Astrocyte (in vitro differentiated cells and primary cell): ENCODE measurements around the gene NLGN4Y.

Experiments
- EZH2 ChIP-seq: IDR thresholded peaks from 2 replicates; pipeline ENCODE4 v1.6.1; 2012; ENCODE audit warnings: mild to moderate bottlenecking, low read length, inconsistent platforms; ENCODE audit not compliant: insufficient read depth
- TF ChIP-seq, protein P1 (sequence below): IDR thresholded peaks from 2 replicates; pipeline ENCODE4 v1.5.1; 2011; ENCODE audit warnings: low read depth, mild to moderate bottlenecking, inconsistent platforms, low read length, moderate library complexity; ENCODE audit not compliant: insufficient read depth

DNA sequence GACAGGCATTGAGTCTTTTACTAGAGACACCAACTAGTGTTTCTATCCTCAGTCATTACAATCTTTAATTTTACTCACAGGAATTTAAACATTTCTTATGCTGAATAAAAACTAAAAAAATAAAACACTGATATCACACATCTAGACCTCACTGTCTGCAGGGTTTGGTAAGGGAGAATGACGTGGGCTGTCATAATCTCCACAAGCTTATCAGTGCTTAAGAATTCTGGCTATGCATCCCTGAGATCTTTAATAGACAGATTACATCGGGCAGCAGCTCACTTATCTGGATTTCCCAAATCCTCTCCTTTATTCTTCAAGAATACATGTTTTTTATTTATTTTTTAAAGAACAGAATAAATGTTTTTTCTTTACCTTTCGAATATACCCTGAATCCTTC lies 313.1 kb downstream of the NLGN4Y start:
- TF ChIP-seq, protein P1, sequence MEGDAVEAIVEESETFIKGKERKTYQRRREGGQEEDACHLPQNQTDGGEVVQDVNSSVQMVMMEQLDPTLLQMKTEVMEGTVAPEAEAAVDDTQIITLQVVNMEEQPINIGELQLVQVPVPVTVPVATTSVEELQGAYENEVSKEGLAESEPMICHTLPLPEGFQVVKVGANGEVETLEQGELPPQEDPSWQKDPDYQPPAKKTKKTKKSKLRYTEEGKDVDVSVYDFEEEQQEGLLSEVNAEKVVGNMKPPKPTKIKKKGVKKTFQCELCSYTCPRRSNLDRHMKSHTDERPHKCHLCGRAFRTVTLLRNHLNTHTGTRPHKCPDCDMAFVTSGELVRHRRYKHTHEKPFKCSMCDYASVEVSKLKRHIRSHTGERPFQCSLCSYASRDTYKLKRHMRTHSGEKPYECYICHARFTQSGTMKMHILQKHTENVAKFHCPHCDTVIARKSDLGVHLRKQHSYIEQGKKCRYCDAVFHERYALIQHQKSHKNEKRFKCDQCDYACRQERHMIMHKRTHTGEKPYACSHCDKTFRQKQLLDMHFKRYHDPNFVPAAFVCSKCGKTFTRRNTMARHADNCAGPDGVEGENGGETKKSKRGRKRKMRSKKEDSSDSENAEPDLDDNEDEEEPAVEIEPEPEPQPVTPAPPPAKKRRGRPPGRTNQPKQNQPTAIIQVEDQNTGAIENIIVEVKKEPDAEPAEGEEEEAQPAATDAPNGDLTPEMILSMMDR, result no peak
- TF ChIP-seq EZH2, result no peak
